ENCODE measurements around the gene H2AZ1. TPM values are rescaled to one million over a fixed set of nuclear protein-coding genes. Genes with fewer than 3 reads are reported as not detected.

The H2AZ1 gene
- total and polyA plus RNA-seq, 9 of the 15 experiments (the other 6 are each of a cell fraction or from before 2014, with no cell fraction given) = 605 to 4,380 (median 768) TPM

GRCh38 chr4:99986792-99987191 is 36.7 kb upstream of the H2AZ1 start:
- 0% methylated on average over 4 of the region's 4 CpGs for WGBS (ENCODE audit: insufficient coverage, low coverage, missing lambda C conversion rate)
- CTCF ChIA-PET (ENCODE audit: low intra/inter-chr PET ratio) = no interaction called here
- no peaks in the 10 kb centered on the region for H4K20me1 ChIP-seq (replicated peaks; ENCODE audit: control insufficient read depth, insufficient read depth, low read length)
- no peak overlapping the region for H2AFZ ChIP-seq (ENCODE audit: low read depth, low read length)
- POLR2A ChIA-PET = interaction anchor here (0.6 kb wide), 1 partner anchor 15 kb away, joined by 3 read pairs; no protein-coding TSS in a partner anchor
- BruUV-seq (replicated peaks) = no TSS peak
- no peaks in the 10 kb centered on the region for H3K9me1 ChIP-seq (ENCODE audit: control insufficient read depth, insufficient read depth, low read length)
- no peak for FAIRE-seq
- no peaks in the 10 kb centered on the region for H3K9me3 ChIP-seq (replicated peaks; ENCODE audit: control insufficient read depth, insufficient read depth, low read depth, low read length)
- no peak for DNase-seq (ENCODE audit: extremely low read depth in 1 of 4, low spot score in 3 of 4)
- no peak overlapping the region for H3K27ac ChIP-seq (ENCODE audit: extremely low read depth, low read depth, low read length)
- no peaks in the 10 kb centered on the region; a peak in 1 of 5 replicates for H3K27me3 ChIP-seq (ENCODE audit: control insufficient read depth in 2 of 2, insufficient read depth in 2 of 2, low read length in 2 of 2)
- intact Hi-C loops (cut with micrococcal nuclease) (no loop called here), in situ Hi-C loops (cut with MboI) (no loop called here)
- no peak overlapping the region for H3K4me3 ChIP-seq
- no peak overlapping the region for H3K9ac ChIP-seq (ENCODE audit: insufficient read depth in 1 of 2, low read depth in 2 of 2, low read length in 2 of 2)
- ATAC-seq = no peak
- no peaks in the 10 kb centered on the region for H3K79me2 ChIP-seq (ENCODE audit: control insufficient read depth, insufficient read depth, low read length)
- no peaks in the 10 kb centered on the region for H3K36me3 ChIP-seq (ENCODE audit: control insufficient read depth, insufficient read depth, low read length)
- no peak overlapping the region for H3K4me2 ChIP-seq (ENCODE audit: insufficient read depth, low read length)
- no peaks in the 10 kb centered on the region for H3K4me1 ChIP-seq (replicated peaks in 1 of 2; ENCODE audit: control insufficient read depth in 2 of 2, insufficient read depth in 2 of 2, low read length in 2 of 2)
- TF ChIP-seq HNRNPH1 (optimal IDR thresholded peaks at IDR 0.05; ENCODE audit: low read depth, low read length) (no peak), ERF (CRISPR knock-in tag; IDR thresholded peaks at IDR 0.05) (no peak), NUFIP1 (IDR thresholded peaks at IDR 0.05; ENCODE audit: partially characterized antibody) (no peak), ZNF75A (CRISPR knock-in tag; IDR thresholded peaks at IDR 0.05) (no peak), CREB5 (CRISPR knock-in tag; IDR thresholded peaks at IDR 0.05) (no peak), EGR1 (conservative IDR thresholded peaks at IDR 0.05) (no peak), STAT5B (CRISPR knock-in tag; IDR thresholded peaks at IDR 0.05) (no peak), XRCC3 (IDR thresholded peaks at IDR 0.05) (no peak), RBBP5 (IDR thresholded peaks at IDR 0.05; ENCODE audit: borderline replicate concordance, insufficient read depth, low read length, poor library complexity, severe bottlenecking) (no peak), MAFF (IDR thresholded peaks at IDR 0.05; ENCODE audit: low read length) (no peak), L3MBTL2 (IDR thresholded peaks at IDR 0.05) (no peak), HSF4 (CRISPR knock-in tag; IDR thresholded peaks at IDR 0.05; ENCODE audit: borderline replicate concordance) (no peak), EZH2 (IDR thresholded peaks at IDR 0.05; ENCODE audit: borderline replicate concordance, low read depth, low read length) (no peak), NR2C1 (IDR thresholded peaks at IDR 0.05) (no peak), NR2C1 (tag; IDR thresholded peaks at IDR 0.05) (no peak), CCNT2 (IDR thresholded peaks at IDR 0.05; ENCODE audit: borderline replicate concordance, extremely low read depth, insufficient read length, low read depth, low read length) (no peak), CLOCK (CRISPR knock-in tag; IDR thresholded peaks at IDR 0.05; ENCODE audit: borderline replicate concordance) (no peak), GTF2B (IDR thresholded peaks at IDR 0.05; ENCODE audit: extremely low read depth, insufficient read length) (no peak), WHSC1 (IDR thresholded peaks at IDR 0.05; ENCODE audit: low read length) (no peak), IRF9 (tag; IDR thresholded peaks at IDR 0.05) (no peak)

All from K562 (cell line).